Aorta (tissue), 5 donors: ENCODE measurements around the gene RNF138. TPM values are rescaled to one million over a fixed set of nuclear protein-coding genes. Genes with fewer than 3 reads are reported as not detected.
A peak's percentile ranks its signal among the peaks of the same experiment; 100 is the strongest.
"Not testable (repeated sequence)": the region's sequence is repeated elsewhere in the genome, so short reads cannot be mapped to it uniquely, and the experiment has no call there.

Experiments used
- ATAC-seq: fragments of 200-7000 bp; cut with Tn5 transposase; one replicate; pipeline ENCODE4 v1.9.1; 2022; ENCODE audit warnings: moderate library complexity; ENCODE audit not compliant: low FRiP score
- DNase-seq, 2 donors: peaks; one replicate each; pipeline ENCODE4 v3.0.0-alpha.2; 2020
- H3K27ac ChIP-seq, 2 donors: one replicate each; pipeline ENCODE4 v1.5.1; 2013; ENCODE audit warnings: low read length in 2 of 2, mild to moderate bottlenecking in 2 of 2, moderate library complexity in 2 of 2, control low read depth in 1 of 2, inconsistent platforms in 1 of 2, low read depth in 1 of 2
- H3K27me3 ChIP-seq, 2 donors: one replicate each; pipeline ENCODE4 v1.6.1; 2013; ENCODE audit warnings: control low read depth in 1 of 2, low read length in 1 of 2, mild to moderate bottlenecking in 1 of 2, moderate library complexity in 1 of 2; ENCODE audit not compliant: insufficient read depth in 2 of 2, control insufficient read depth in 1 of 2
- H3K36me3 ChIP-seq, 2 donors: one replicate each; pipeline ENCODE4 v1.6.1; 2013; ENCODE audit warnings: control low read depth in 1 of 2, low read length in 1 of 2, mild to moderate bottlenecking in 1 of 2; ENCODE audit not compliant: insufficient read depth in 2 of 2, control insufficient read depth in 1 of 2
- H3K4me1 ChIP-seq, 2 donors: one replicate each; pipeline ENCODE4 v1.6.1; 2013; ENCODE audit warnings: low read length in 2 of 2, control low read depth in 1 of 2, mild to moderate bottlenecking in 1 of 2, moderate library complexity in 1 of 2; ENCODE audit not compliant: insufficient read depth in 2 of 2, control insufficient read depth in 1 of 2
- H3K4me3 ChIP-seq, 2 donors: one replicate each; pipeline ENCODE4 v1.5.1; 2013; ENCODE audit warnings: low read length in 2 of 2, control low read depth in 1 of 2, mild to moderate bottlenecking in 1 of 2
- H3K9me3 ChIP-seq: one replicate; pipeline ENCODE4 v1.6.1; 2013; ENCODE audit warnings: mild to moderate bottlenecking, low read length; ENCODE audit not compliant: control insufficient read depth
- WGBS, 2 donors: extraction: QIAGEN DNeasy Blood & Tissue Kit; methylation state at CpG; one replicate each; pipeline ENCODE4 v1.1.7; 2013; 5-methylcytosine and 5-hydroxymethylcytosine counted together
- intact Hi-C, 2 donors: fragments of 100-400 bp; cut with DNase I; formaldehyde crosslinking; loops; one replicate each; pipeline versions ENCODE4 v1.14.2 to v1.15.0; 2022
- polyA plus RNA-seq, 2 donors: library from polyadenylated mRNA; stranded (reverse); fragments of 200-250 nt; gene quantifications; one replicate each; pipeline ENCODE4 v1.2.3, GENCODE V29; 2013
- total RNA-seq, 2 donors: library from RNA; stranded (reverse); fragmentation: NEBNext Ultra II Directional; extraction: Animal tissue kit (Norgen Biotek cat#: 25700); gene quantifications; one replicate each; pipeline ENCODE4 v1.2.1, GENCODE V29; 2021
- donor health status: healthy with polysubstance abuse.
- donor health status: Bipolar disorder and iron deficiency.
- donor health status: DM: no; HTN: no; CAD: no.
- donor health status: DM: no; HTN: no; CAD: no.
- donor health status: DM: yes; HTN: yes; CAD: no.

The RNF138 gene
- total and polyA plus RNA-seq, 4 donors = 7.8 to 22.4 (median 18.0) TPM

DNA sequence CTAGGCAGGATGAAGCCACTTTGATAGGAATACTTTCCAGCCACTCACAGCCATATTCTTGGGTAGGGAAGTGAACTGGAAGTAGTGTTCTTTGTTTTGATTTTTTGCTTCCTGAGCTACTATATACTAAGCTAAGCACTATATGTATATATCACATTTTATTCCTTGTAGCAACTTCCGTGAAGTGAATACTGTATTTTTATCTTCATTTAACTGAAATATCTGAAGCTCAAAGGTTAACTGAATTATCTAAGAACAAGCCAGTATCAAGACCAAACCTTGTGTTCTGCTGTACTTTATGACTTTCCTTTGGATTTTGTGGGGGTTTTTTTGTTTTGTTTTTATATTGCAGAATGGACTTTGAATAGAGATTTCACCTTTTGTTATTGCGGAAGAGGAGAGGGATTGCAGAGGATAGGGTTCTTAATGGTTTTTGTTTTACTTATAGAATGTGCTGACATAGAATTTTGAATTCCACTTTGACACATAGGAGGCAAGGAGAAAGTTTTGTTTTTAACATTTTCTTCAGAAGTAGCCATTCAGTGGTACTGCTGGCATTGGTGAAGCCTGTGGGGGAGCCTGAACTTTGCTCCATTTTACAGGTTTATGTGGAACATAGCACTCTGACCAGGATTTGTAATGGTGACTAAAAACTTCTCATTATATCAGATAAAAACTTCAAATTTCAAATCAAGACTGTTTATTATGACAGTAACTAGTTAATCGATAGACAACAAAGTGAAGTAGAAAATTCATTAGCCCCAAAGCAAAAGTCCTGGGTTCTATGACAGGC, 24.1 kb upstream of the RNF138 start:
- WGBS, 2 donors = 93 to 94% methylated on average over 3 of the region's 3 CpGs
- no peak for ATAC-seq

DNA sequence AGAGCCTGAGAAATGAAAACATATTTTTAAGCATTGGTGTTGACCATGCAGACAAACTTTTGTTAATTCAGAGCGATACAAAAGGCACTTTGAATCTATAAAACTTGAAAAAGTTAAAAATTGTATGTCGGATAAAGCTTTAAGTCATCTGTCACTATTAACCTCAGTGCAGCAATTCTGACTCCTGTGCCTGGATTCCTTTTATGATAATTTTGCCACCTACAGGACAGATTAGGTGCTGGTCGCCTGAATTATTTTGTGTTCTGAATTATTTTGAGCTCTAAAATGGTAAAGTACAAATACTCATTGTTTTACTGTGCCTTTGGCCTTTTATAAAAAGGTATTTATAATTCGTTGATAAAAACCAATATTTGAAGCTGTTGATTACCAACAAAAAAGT, 19.4 kb upstream of the RNF138 start:
- H3K36me3 ChIP-seq = no peaks in the 10 kb centered on the region
- 48 to 53% methylated on average over 4 of the region's 4 CpGs for WGBS, 2 donors
- intact Hi-C loops = no loop called here
- H3K4me1 ChIP-seq = no peaks in the 10 kb centered on the region
- H3K4me3 ChIP-seq = no peak overlapping the region
- H3K27ac ChIP-seq = no peak overlapping the region
- H3K9me3 ChIP-seq = no peaks in the 10 kb centered on the region
- no peaks in the 10 kb centered on the region for H3K27me3 ChIP-seq
- no peak for ATAC-seq
- DNase-seq = no peak

More for the DNA sequence above, 24.1 kb upstream of the RNF138 start:
- Histone ChIP-seq H3K36me3 (no peaks in the 10 kb centered on the region), H3K9me3 (no peaks in the 10 kb centered on the region), H3K27ac (no peak overlapping the region), H3K27me3 (no peaks in the 10 kb centered on the region), H3K4me3 (no peak overlapping the region), H3K4me1 (no peaks in the 10 kb centered on the region)
- DNase-seq = no peak
- intact Hi-C loops = no loop called here

- intact Hi-C loops = no loop called here
Observed at GRCh38 chr18:32074206-32074605, 17.5 kb upstream of the RNF138 start.

GRCh38 chr18:32078845-32079244, 12.8 kb upstream of the RNF138 start:
- WGBS, 2 donors = 91 to 95% methylated on average over 2 of the region's 2 CpGs
- Histone ChIP-seq H3K4me1 (no peaks in the 10 kb centered on the region), H3K27me3 (no peaks in the 10 kb centered on the region), H3K36me3 (no peaks in the 10 kb centered on the region), H3K9me3 (no peaks in the 10 kb centered on the region), H3K4me3 (no peak overlapping the region), H3K27ac (no peak overlapping the region)
- ATAC-seq (no peak), DNase-seq (no peak)
- intact Hi-C loops = no loop called here

More at GRCh38 chr18:32074206-32074605, 17.5 kb upstream of the RNF138 start:
- Histone ChIP-seq H3K4me3 (no peak overlapping the region), H3K9me3 (no peaks in the 10 kb centered on the region), H3K36me3 (no peaks in the 10 kb centered on the region), H3K4me1 (no peaks in the 10 kb centered on the region), H3K27me3 (no peaks in the 10 kb centered on the region), H3K27ac (no peak overlapping the region)
- ATAC-seq = no peak
- DNase-seq = no peak
- WGBS, 2 donors = 96 to 100% methylated on average over 1 of the region's 1 CpG

GRCh38 chr18:32081881-32082280, 9.8 kb upstream of the RNF138 start:
- 15 to 17% methylated on average over 1 of the region's 1 CpG for WGBS, 2 donors
- ATAC-seq (no peak), DNase-seq (no peak)
- intact Hi-C loops = no loop called here
- Histone ChIP-seq H3K4me3 (no peak overlapping the region), H3K9me3 (no peaks in the 10 kb centered on the region), H3K36me3 (no peaks in the 10 kb centered on the region), H3K27ac (no peak overlapping the region), H3K4me1 (no peaks in the 10 kb centered on the region), H3K27me3 (no peaks in the 10 kb centered on the region)

- no peak overlapping the region for H3K27ac ChIP-seq
- H3K9me3 ChIP-seq = no peaks in the 10 kb centered on the region
- ATAC-seq (no peak), DNase-seq (no peak)
- H3K4me3 ChIP-seq = no peak overlapping the region
- no peaks in the 10 kb centered on the region for H3K4me1 ChIP-seq
- WGBS, 2 donors = 94 to 97% methylated on average over 8 of the region's 8 CpGs
- H3K27me3 ChIP-seq = no peaks in the 10 kb centered on the region
- no peaks in the 10 kb centered on the region for H3K36me3 ChIP-seq
- intact Hi-C loops = no loop called here
Observed at GRCh38 chr18:32083781-32084180, 7.9 kb upstream of the RNF138 start.

DNA sequence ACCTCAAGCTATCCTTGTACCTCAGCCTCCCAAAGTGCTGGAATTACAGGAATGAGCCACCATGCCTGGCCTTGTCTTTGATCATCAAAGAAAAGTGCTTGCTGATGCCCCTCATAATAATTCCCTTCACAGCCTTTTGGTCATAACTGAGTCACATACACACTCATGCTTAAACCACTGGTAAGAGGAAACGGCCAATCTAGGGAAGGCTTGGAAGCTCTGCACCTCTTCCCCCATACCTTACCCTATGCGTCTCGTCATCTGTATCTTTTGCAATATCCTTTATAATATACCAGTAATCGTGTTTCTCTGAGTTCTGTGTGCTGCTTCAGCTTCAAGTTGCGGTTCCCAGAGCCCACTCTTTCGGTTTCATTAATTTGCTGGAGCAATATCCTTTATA, 4.8 kb upstream of the RNF138 start:
- DNase-seq (no peak), ATAC-seq (no peak)
- Histone ChIP-seq H3K9me3 (no peaks in the 10 kb centered on the region), H3K4me1 (no peaks in the 10 kb centered on the region), H3K27ac (no peak overlapping the region), H3K36me3 (no peaks in the 10 kb centered on the region), H3K4me3 (no peak overlapping the region), H3K27me3 (no peaks in the 10 kb centered on the region)
- intact Hi-C loops = no loop called here
- WGBS, 2 donors = 85 to 86% methylated on average over 6 of the region's 6 CpGs

DNA sequence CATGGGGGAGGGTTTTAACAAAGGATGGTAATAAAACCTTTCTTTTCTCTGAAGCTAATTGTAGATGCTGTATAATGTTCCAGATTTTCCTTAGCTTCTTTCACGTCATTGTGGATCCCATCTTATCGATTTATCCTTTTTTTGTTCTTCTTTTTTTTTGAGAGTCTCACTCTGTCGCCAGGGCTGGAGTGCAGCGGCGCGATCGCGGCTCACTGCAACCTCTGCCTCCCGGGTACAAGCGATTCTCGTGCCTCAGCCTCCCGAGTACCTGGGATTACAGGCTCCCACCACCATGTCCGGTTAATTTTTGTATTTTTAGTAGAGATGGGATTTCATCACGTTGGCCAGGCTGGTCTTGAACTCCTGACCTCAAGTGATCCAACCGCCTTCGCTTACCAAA, 843 bp upstream of the RNF138 start:
- H3K27ac ChIP-seq, H3K4me1 ChIP-seq, H3K4me3 ChIP-seq, H3K36me3 ChIP-seq, DNase-seq, H3K9me3 ChIP-seq, ATAC-seq, H3K27me3 ChIP-seq: not testable (repeated sequence)
- intact Hi-C loops = loop anchor here (5.0 to 10.0 kb wide), 4 partner anchors 146 to 384 kb away; partner anchors contain the start of genes GAREM1 (in 2 of the 2) and TRAPPC8 (in 1 of the 2)
- 96% methylated on average over 16 of the region's 16 CpGs for WGBS, 2 donors

GRCh38 chr18:32091325-32091723, 350 bp upstream of the RNF138 start:
- no peak for ATAC-seq
- DNase-seq = no peak
- intact Hi-C loops = loop anchor here (5.0 to 10.0 kb wide), 4 partner anchors 147 to 383 kb away; partner anchors contain the start of genes GAREM1 (in 2 of the 2) and TRAPPC8 (in 1 of the 2)
- Histone ChIP-seq H3K4me1 (no peaks in the 10 kb centered on the region), H3K27me3 (no peaks in the 10 kb centered on the region), H3K36me3 (no peaks in the 10 kb centered on the region), H3K27ac (peak overlapping the region; percentile 84 to 97), H3K4me3 (peak overlapping the region; percentile 62 to 85), H3K9me3 (no peaks in the 10 kb centered on the region)
- WGBS, 2 donors = 43 to 44% methylated on average over 7 of the region's 7 CpGs
